B cell (primary cell): Measurements from ENCODE around the gene RNF113A. TPM values are rescaled to one million over a fixed set of nuclear protein-coding genes. Genes with fewer than 3 reads are reported as not detected.

Source experiments
- ATAC-seq: fragments of 200-7000 bp; cut with Tn5 transposase; one replicate; pipeline ENCODE4 v1.10.0; 2021; ENCODE audit warnings: low read depth, mild to moderate bottlenecking, moderate number of reproducible peaks, moderate library complexity
- CTCF ChIA-PET: fragments of 350-600 bp; sonication (Branson Sonifier 250); formaldehyde crosslinking; loops from one replicate; lab custom pipeline; 2021; ENCODE audit warnings: antibody characterized with exemption, inconsistent platforms; lab: Charles Lee
- POLR2A ChIA-PET: fragments of 350-600 bp; sonication (Branson Sonifier 250); formaldehyde crosslinking; loops from one replicate; lab custom pipeline; 2021; ENCODE audit warnings: antibody characterized with exemption; lab: Charles Lee
- DNase-seq: peaks from one replicate; pipeline ENCODE4 v3.0.0; 2013
- H2AFZ ChIP-seq: 2 replicates; pipeline ENCODE4 v1.6.1; 2012; ENCODE audit warnings: mild to moderate bottlenecking, low read depth, low read length; ENCODE audit not compliant: insufficient read depth, poor library complexity, severe bottlenecking
- H3K27ac ChIP-seq, 2 donors: 1 replicate in 1 of 2; 2 replicates in 1 of 2; pipeline ENCODE4 v1.5.1; 2012 to 2013; ENCODE audit warnings: low read length in 2 of 2, mild to moderate bottlenecking in 2 of 2, moderate library complexity in 1 of 2
- H3K27me3 ChIP-seq, 4 experiments: fragments of 200-600 bp in 1 of 4; sonication (generic) in 1 of 4; replicated peaks in 1 of 4; 1 replicate in 2 of 4; 2 replicates in 2 of 4; pipeline versions ENCODE4 v1.6.1 to v1.7.0; 2013 to 2016; ENCODE audit warnings: low read length in 3 of 4, mild to moderate bottlenecking in 2 of 4, mixed read lengths in 1 of 4, moderate library complexity in 1 of 4; ENCODE audit not compliant: insufficient read depth in 4 of 4, control insufficient read depth in 3 of 4; ENCODE audit errors: control extremely low read depth in 1 of 4
- H3K36me3 ChIP-seq, 2 experiments: replicated peaks in 1 of 2; 1 replicate in 1 of 2; 2 replicates in 1 of 2; pipeline versions ENCODE4 v1.6.1 to v1.7.1; 2013; ENCODE audit warnings: low read length in 1 of 2; ENCODE audit not compliant: insufficient read depth in 2 of 2, control insufficient read depth in 1 of 2; ENCODE audit errors: control extremely low read depth in 1 of 2, extremely low read depth in 1 of 2
- H3K4me1 ChIP-seq, 2 donors: fragments of 200-600 bp in 1 of 2; sonication (generic) in 1 of 2; 1 replicate in 1 of 2; 2 replicates in 1 of 2; pipeline versions ENCODE4 v1.5.1 to v1.6.1; 2013 to 2017; ENCODE audit warnings: low read length in 2 of 2; ENCODE audit not compliant: control insufficient read depth in 2 of 2, insufficient read depth in 2 of 2
- H3K4me2 ChIP-seq: replicated peaks from 2 replicates; pipeline ENCODE3; 2012; ENCODE audit warnings: mild to moderate bottlenecking, low read depth, low read length; ENCODE audit not compliant: poor library complexity, severe bottlenecking
- H3K4me3 ChIP-seq, 5 experiments: fragments of 200-600 bp in 1 of 5; sonication (generic) in 1 of 5; 1 replicate in 3 of 5; 2 replicates in 2 of 5; pipeline versions ENCODE4 v1.5.1 to v1.7.0; 2011 to 2016; ENCODE audit warnings: low read length in 4 of 5, mild to moderate bottlenecking in 4 of 5, low read depth in 2 of 5, control low read depth in 1 of 5, moderate library complexity in 1 of 5; ENCODE audit not compliant: insufficient read depth in 1 of 5; ENCODE audit errors: control extremely low read depth in 1 of 5, extremely low read depth in 1 of 5
- H3K79me2 ChIP-seq: fragments of 200-600 bp; sonication (generic); one replicate; pipeline ENCODE4 v1.6.0; 2016; ENCODE audit warnings: low read length; ENCODE audit not compliant: control insufficient read depth, insufficient read depth
- H3K9ac ChIP-seq: fragments of 200-600 bp; sonication (generic); 2 replicates; pipeline ENCODE4 v1.6.1; 2017; ENCODE audit warnings: mild to moderate bottlenecking, low read length, moderate library complexity
- H3K9me3 ChIP-seq, 3 donors: one replicate each; pipeline versions ENCODE4 v1.6.1 to v1.7.1; 2013; ENCODE audit warnings: low read length in 2 of 3; ENCODE audit not compliant: control insufficient read depth in 2 of 3, insufficient read depth in 1 of 3; ENCODE audit errors: control extremely low read depth in 1 of 3
- H4K20me1 ChIP-seq: 2 replicates; pipeline ENCODE4 v1.6.0; 2012; ENCODE audit warnings: mild to moderate bottlenecking, low read length; ENCODE audit not compliant: insufficient read depth, control insufficient read depth, poor library complexity, severe bottlenecking
- H3K27ac Mint-ChIP-seq: one replicate; pipeline ENCODE4 v1.8.0; 2021; ENCODE audit warnings: mixed read lengths
- H3K27me3 Mint-ChIP-seq: one replicate; pipeline ENCODE4 v1.8.0; 2021; ENCODE audit warnings: mixed read lengths
- H3K4me1 Mint-ChIP-seq: one replicate; pipeline ENCODE4 v1.8.0; 2021; ENCODE audit warnings: mixed read lengths
- H3K4me3 Mint-ChIP-seq: one replicate; pipeline ENCODE4 v1.8.0; 2021; ENCODE audit warnings: mixed read lengths
- H3K9me3 Mint-ChIP-seq: one replicate; pipeline ENCODE4 v1.8.0; 2022; ENCODE audit warnings: mixed read lengths; ENCODE audit not compliant: insufficient read depth
- EZH2 ChIP-seq: IDR thresholded peaks from 2 replicates; pipeline ENCODE4 v1.6.1; 2012; ENCODE audit warnings: borderline replicate concordance, low read depth, mild to moderate bottlenecking, moderate library complexity, low read length; ENCODE audit not compliant: insufficient read depth, poor library complexity, severe bottlenecking
- WGBS: methylation state at CpG from one replicate; pipeline ENCODE4 v1.1.5; 2013; ENCODE audit warnings: missing lambda C conversion rate; ENCODE audit not compliant: insufficient coverage; 5-methylcytosine and 5-hydroxymethylcytosine counted together
- intact Hi-C: fragments of 100-400 bp; cut with micrococcal nuclease; formaldehyde crosslinking; loops from one replicate; pipeline ENCODE4 v1.10.0; 2022
- polyA plus RNA-seq: library from polyadenylated mRNA; depleted of rRNA; stranded (reverse); fragments of >200 nt; gene quantifications from 2 replicates; pipeline ENCODE4 v1.2.3, GENCODE V29; 2012
- total RNA-seq, 2 donors: library from RNA; stranded (reverse); fragments of 120-200 nt in 1 of 2; gene quantifications; 1 replicate in 1 of 2; 2 replicates in 1 of 2; pipeline versions ENCODE4 v1.2.3 to v1.2.4, GENCODE V29; 2013 to 2022
- TF ChIP-seq, protein P1 (sequence below): fragments of 200-600 bp; IDR thresholded peaks from one replicate; pipeline ENCODE4 v1.8.0; 2022; ENCODE audit warnings: antibody characterized with exemption, mild to moderate bottlenecking

RNF113A gene
- total and polyA plus RNA-seq, 2 donors (not counting 1 experiment from before 2014, with no cell fraction given), result 37.2 to 50.6 TPM

DNA sequence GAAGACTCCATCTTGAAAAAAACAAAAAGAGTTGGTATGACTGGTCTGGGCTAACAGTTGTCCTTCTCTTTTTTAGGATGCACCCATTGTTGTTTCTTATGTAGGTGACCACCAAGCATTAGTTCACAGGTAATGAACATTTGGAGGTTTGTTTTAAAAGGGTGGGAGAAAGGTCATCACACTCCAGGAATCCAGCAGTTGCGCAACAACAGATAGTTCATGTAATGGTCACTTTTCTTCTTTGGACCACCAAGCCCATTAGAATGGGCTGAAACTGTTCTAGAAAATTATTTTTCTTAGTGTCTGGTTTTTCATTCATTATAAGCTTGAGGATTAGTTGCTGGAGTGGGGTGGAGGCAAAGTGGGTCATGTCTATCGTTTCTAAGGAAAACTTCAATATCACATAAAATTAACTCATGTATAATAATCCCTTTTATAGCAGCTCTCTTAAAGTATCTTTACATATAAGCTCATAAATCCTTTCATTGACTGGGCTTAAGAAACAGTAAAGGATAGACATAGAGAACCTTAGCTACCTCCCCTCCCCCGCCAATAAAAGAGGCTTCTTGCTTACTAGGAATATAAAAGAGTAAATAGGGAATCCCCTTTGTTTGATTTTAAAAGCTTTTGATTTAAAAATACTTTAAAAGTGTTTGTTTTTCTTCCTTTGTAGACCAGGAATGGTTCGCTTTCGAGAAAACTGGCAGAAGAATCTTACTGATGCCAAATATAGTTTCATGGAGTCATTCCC, 48.5 kb upstream of the RNF113A start:
- no peaks in the 10 kb centered on the region for H3K27me3 Mint-ChIP-seq
- Histone ChIP-seq H3K27me3 (no peaks in the 10 kb centered on the region), H3K9ac (no peak overlapping the region), H3K4me2 (no peak overlapping the region), H3K27ac (no peak overlapping the region), H2AFZ (no peak overlapping the region), H3K36me3 (no peaks in the 10 kb centered on the region), H3K79me2 (no peaks in the 10 kb centered on the region), H3K4me3 (no peak overlapping the region), H3K4me1 (no peaks in the 10 kb centered on the region), H4K20me1 (no peaks in the 10 kb centered on the region), H3K9me3 (no peaks in the 10 kb centered on the region)
- H3K4me1 Mint-ChIP-seq, result no peaks in the 10 kb centered on the region
- ChIA-PET POLR2A (no interaction called here), CTCF (no interaction called here)
- DNase-seq (no peak), ATAC-seq (no peak)
- intact Hi-C loops, result no loop called here
- WGBS, result no CpG with 5 or more reads among the region's 5 CpGs
- no peak for TF ChIP-seq EZH2
- TF ChIP-seq, protein P1, sequence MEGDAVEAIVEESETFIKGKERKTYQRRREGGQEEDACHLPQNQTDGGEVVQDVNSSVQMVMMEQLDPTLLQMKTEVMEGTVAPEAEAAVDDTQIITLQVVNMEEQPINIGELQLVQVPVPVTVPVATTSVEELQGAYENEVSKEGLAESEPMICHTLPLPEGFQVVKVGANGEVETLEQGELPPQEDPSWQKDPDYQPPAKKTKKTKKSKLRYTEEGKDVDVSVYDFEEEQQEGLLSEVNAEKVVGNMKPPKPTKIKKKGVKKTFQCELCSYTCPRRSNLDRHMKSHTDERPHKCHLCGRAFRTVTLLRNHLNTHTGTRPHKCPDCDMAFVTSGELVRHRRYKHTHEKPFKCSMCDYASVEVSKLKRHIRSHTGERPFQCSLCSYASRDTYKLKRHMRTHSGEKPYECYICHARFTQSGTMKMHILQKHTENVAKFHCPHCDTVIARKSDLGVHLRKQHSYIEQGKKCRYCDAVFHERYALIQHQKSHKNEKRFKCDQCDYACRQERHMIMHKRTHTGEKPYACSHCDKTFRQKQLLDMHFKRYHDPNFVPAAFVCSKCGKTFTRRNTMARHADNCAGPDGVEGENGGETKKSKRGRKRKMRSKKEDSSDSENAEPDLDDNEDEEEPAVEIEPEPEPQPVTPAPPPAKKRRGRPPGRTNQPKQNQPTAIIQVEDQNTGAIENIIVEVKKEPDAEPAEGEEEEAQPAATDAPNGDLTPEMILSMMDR, result no peak
- H3K9me3 Mint-ChIP-seq, result no peaks in the 10 kb centered on the region
- H3K4me3 Mint-ChIP-seq, result no peak overlapping the region
- no peak overlapping the region for H3K27ac Mint-ChIP-seq

DNA sequence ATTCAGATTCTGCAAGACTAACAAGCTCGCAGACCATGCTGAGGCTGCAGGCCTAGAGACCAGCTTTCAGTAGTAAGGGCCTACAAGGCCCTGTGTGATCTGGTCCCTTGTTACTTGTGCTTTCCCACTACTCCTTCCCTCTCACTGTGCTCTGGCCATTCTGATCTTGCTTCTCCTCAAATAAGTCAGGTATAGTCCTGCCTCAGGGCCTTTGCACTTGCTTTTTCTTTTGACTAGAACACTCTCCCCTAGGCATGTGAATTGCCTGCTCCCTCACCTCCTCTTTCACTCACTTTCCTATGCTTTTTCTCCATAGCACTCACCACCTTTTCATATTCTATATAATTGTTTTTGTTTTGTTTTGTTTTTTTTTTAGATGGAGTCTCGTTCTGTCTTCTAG, 46.3 kb upstream of the RNF113A start:
- DNase-seq (no peak), ATAC-seq (no peak)
- H3K9ac ChIP-seq, result no peak overlapping the region
- H2AFZ ChIP-seq, result no peak overlapping the region
- Mint-ChIP-seq H3K4me1 (no peaks in the 10 kb centered on the region), H3K27me3 (no peaks in the 10 kb centered on the region), H3K4me3 (no peak overlapping the region), H3K9me3 (no peaks in the 10 kb centered on the region), H3K27ac (no peak overlapping the region)
- ChIA-PET CTCF (no interaction called here), POLR2A (no interaction called here)
- H3K36me3 ChIP-seq, result no peaks in the 10 kb centered on the region
- H3K79me2 ChIP-seq, result no peaks in the 10 kb centered on the region
- no peaks in the 10 kb centered on the region for H4K20me1 ChIP-seq
- no peaks in the 10 kb centered on the region for H3K27me3 ChIP-seq
- no peaks in the 10 kb centered on the region for H3K9me3 ChIP-seq
- no peaks in the 10 kb centered on the region for H3K4me1 ChIP-seq
- intact Hi-C loops, result no loop called here
- no peak overlapping the region for H3K4me2 ChIP-seq
- H3K4me3 ChIP-seq, result no peak overlapping the region
- TF ChIP-seq, protein P1, result no peak
- no peak for TF ChIP-seq EZH2
- H3K27ac ChIP-seq, result no peak overlapping the region
- 100% methylated on average over 1 of the region's 2 CpGs for WGBS
